Body of pancreas (tissue), 4 donors: ENCODE data around the gene ST6GALNAC4.

Experiments
- CTCF ChIP-seq, 7 experiments: fragments of 450-650 bp in 4 of 7; fragments of 200-600 bp in 3 of 7; sonication (generic) in 3 of 7; IDR thresholded peaks; one replicate each; pipeline ENCODE4 v1.5.1; 2016 to 2019; ENCODE audit warnings: antibody characterized with exemption in 7 of 7
- POLR2A ChIP-seq, 3 donors: fragments of 450-650 bp; IDR thresholded peaks; one replicate each; pipeline ENCODE4 v1.6.1; 2016; ENCODE audit warnings: antibody characterized with exemption in 3 of 3, mild to moderate bottlenecking in 2 of 3

DNA sequence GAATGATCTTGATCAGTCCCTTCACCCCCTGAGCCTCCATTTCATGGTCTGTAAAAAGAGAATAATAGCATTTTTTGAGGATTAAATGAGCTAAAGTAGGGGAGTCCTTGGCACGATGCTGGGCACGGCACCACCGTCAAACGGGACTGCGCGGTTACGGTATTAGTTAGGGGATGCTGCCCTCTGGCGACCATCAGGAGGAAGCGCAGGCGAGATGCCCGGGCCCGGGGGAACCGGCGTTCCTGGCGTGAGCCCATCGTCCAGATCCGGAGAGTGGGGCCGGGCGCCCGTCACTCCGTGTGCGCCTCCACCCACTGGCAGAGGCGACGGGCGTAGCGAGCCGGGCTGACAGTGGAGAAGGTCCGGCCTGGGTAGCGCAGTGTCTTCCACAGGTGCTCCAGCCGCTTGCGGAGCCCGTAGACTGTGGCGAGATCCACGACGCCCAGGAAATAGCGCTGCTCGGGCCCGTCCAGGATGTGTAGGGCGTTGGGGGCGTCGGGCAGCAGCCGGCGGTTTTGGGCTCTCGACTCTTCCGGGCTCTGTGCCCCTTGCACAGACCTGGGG lies 4.8 kb upstream of the ST6GALNAC4 start:
- TF ChIP-seq CTCF (IDR thresholded peaks at IDR 0.05) (peak; percentile 93 to 96 (median 94)), POLR2A (IDR thresholded peaks at IDR 0.05) (no peak)
